ENCODE data around the gene MAP4K2. TPM values are rescaled to one million over a fixed set of nuclear protein-coding genes. Genes with fewer than 3 reads are reported as not detected.

Gene MAP4K2
- polyA plus RNA-seq, 1 donor = 9.2 TPM

- DNase-seq (ENCODE audit: low read depth) = no peak
Observed at GRCh38 chr11:64741375-64742086, 61.5 kb downstream of the MAP4K2 start.

GRCh38 chr11:64739871-64740270, 63.1 kb downstream of the MAP4K2 start:
- no peak for DNase-seq (ENCODE audit: low read depth)

- no peak for DNase-seq (ENCODE audit: low read depth)
Observed at GRCh38 chr11:64736654-64737053, 66.4 kb downstream of the MAP4K2 start.

GRCh38 chr11:64735725-64736259, 67.2 kb downstream of the MAP4K2 start:
- DNase-seq (ENCODE audit: low read depth) = no peak

Other genes starting within 250 kb of the MAP4K2 start
- not detected for gene SLC22A11, start 247.3 kb downstream of the MAP4K2 start, polyA plus RNA-seq (ENCODE audit: insufficient read length)
- not detected for gene SLC22A12, start 212.0 kb downstream of the MAP4K2 start, polyA plus RNA-seq (ENCODE audit: insufficient read length)
- 24.5 TPM for gene NRXN2, start 80.0 kb downstream of the MAP4K2 start, polyA plus RNA-seq (ENCODE audit: insufficient read length)
- 42.1 TPM for gene RASGRP2, start 59.1 kb downstream of the MAP4K2 start, polyA plus RNA-seq (ENCODE audit: insufficient read length)
- 294 TPM for gene PYGM, start 43.2 kb downstream of the MAP4K2 start, polyA plus RNA-seq (ENCODE audit: insufficient read length)
- 225 TPM for gene SF1, start 24.7 kb downstream of the MAP4K2 start, polyA plus RNA-seq (ENCODE audit: insufficient read length)
- gene MEN1, start 7.3 kb upstream of the MAP4K2 start, polyA plus RNA-seq (ENCODE audit: insufficient read length) = 18.4 TPM
- 0.91 TPM for gene CDC42BPG, start 41.4 kb upstream of the MAP4K2 start, polyA plus RNA-seq (ENCODE audit: insufficient read length)
- 105 TPM for gene EHD1, start 75.4 kb upstream of the MAP4K2 start, polyA plus RNA-seq (ENCODE audit: insufficient read length)
- 12.0 TPM for gene ATG2A, start 114.0 kb upstream of the MAP4K2 start, polyA plus RNA-seq (ENCODE audit: insufficient read length)
- gene PPP2R5B, start 121.5 kb upstream of the MAP4K2 start, polyA plus RNA-seq (ENCODE audit: insufficient read length) = 9.9 TPM
- 0.35 TPM for gene GPHA2, start 132.7 kb upstream of the MAP4K2 start, polyA plus RNA-seq (ENCODE audit: insufficient read length)
- gene MAJIN, start 168.9 kb upstream of the MAP4K2 start, polyA plus RNA-seq (ENCODE audit: insufficient read length) = not detected
- 0.97 TPM for gene BATF2, start 193.8 kb upstream of the MAP4K2 start, polyA plus RNA-seq (ENCODE audit: insufficient read length)
- 93.7 TPM for gene ARL2, start 210.9 kb upstream of the MAP4K2 start, polyA plus RNA-seq (ENCODE audit: insufficient read length)
- gene SNX15, start 224.2 kb upstream of the MAP4K2 start, polyA plus RNA-seq (ENCODE audit: insufficient read length) = 25.1 TPM
- 12.5 TPM for gene SAC3D1, start 238.0 kb upstream of the MAP4K2 start, polyA plus RNA-seq (ENCODE audit: insufficient read length)